Measurements from ENCODE around the gene SERGEF. TPM values are rescaled to one million over a fixed set of nuclear protein-coding genes. Genes with fewer than 3 reads are reported as not detected.

Gene SERGEF
- total RNA-seq, 2 donors from 2014 or later, result 29.9 to 39.4 TPM

DNA sequence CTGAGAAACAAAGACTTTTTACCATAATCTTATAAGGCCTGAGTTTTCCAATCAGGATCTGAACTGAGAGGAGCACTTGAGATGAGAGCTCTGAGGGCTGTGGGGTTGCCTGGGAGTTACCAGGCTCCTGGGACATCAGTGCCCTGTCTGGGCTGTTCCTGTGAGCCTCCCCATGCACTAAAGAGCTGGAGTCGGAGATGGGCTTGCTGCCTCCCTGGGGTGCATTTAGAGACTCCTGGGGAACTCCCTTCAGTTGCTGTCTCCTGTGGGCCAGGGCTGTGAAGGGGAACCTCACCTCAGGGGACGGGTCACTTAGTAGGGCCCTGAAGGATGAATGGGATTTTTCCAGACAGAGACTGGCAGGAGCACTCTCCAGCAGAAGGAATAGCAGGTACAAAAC lies 244.9 kb downstream of the SERGEF start:
- DNase-seq (ENCODE audit: low spot score), result no peak
- 71% methylated on average over 2 of the region's 2 CpGs for WGBS
- Histone ChIP-seq H3K27me3 (replicated peaks; ENCODE audit: insufficient read depth) (no peaks in the 10 kb centered on the region), H3K4me1 (replicated peaks) (no peaks in the 10 kb centered on the region), H3K9me3 (no peaks in the 10 kb centered on the region), H3K36me3 (no peaks in the 10 kb centered on the region), H3K4me3 (no peak overlapping the region), H3K27ac (no peak overlapping the region)
- TF ChIP-seq, protein P1, sequence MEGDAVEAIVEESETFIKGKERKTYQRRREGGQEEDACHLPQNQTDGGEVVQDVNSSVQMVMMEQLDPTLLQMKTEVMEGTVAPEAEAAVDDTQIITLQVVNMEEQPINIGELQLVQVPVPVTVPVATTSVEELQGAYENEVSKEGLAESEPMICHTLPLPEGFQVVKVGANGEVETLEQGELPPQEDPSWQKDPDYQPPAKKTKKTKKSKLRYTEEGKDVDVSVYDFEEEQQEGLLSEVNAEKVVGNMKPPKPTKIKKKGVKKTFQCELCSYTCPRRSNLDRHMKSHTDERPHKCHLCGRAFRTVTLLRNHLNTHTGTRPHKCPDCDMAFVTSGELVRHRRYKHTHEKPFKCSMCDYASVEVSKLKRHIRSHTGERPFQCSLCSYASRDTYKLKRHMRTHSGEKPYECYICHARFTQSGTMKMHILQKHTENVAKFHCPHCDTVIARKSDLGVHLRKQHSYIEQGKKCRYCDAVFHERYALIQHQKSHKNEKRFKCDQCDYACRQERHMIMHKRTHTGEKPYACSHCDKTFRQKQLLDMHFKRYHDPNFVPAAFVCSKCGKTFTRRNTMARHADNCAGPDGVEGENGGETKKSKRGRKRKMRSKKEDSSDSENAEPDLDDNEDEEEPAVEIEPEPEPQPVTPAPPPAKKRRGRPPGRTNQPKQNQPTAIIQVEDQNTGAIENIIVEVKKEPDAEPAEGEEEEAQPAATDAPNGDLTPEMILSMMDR (IDR thresholded peaks at IDR 0.05), result no peak
- no peak for TF ChIP-seq POLR2AphosphoS5 (IDR thresholded peaks at IDR 0.05)
- no peak for TF ChIP-seq POLR2A (IDR thresholded peaks at IDR 0.05)
- intact Hi-C loops (cut with DNase I), result loop anchor here (10.0 kb wide), 1 partner anchor 207 kb away; no protein-coding TSS in a partner anchor

DNA sequence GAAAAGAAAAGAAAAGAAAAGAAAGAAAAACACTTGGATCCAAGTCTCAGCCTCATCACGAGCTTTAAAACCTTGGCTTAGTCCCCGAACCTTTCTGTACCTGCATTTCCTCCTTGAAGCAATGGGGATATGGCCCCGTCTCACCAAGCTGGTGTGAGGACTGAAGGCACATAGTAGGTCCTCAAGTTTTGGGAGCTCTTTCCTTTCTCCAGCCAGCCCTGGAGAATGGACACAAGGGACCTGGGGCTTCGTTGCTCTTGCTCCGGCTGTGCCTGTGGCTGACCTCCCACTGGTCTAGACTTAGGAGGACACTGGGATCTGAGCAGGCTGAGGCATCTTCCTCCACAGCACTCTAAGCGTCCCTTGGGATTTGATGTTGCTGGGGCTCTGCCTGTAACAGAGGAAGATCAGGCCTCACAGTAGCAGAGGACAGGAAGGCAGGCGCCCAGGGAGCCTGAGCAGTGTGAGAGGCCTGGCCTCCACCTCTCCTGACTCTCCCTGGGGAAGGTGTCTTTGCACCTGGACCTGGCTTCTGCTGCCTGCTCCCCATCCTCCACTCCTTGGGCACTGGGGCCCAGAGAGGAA lies 245.5 kb downstream of the SERGEF start:
- Histone ChIP-seq H3K36me3 (no peaks in the 10 kb centered on the region), H3K9me3 (no peaks in the 10 kb centered on the region), H3K4me1 (replicated peaks) (no peaks in the 10 kb centered on the region), H3K4me3 (no peak overlapping the region), H3K27me3 (replicated peaks; ENCODE audit: insufficient read depth) (no peaks in the 10 kb centered on the region), H3K27ac (no peak overlapping the region)
- WGBS, result 92% methylated on average over 7 of the region's 7 CpGs
- intact Hi-C loops (cut with DNase I), result loop anchor here (10.0 kb wide), 1 partner anchor 207 kb away; no protein-coding TSS in a partner anchor
- DNase-seq (ENCODE audit: low spot score), result no peak
- TF ChIP-seq, protein P1 (IDR thresholded peaks at IDR 0.05), result no peak
- TF ChIP-seq POLR2AphosphoS5 (IDR thresholded peaks at IDR 0.05), result no peak
- no peak for TF ChIP-seq POLR2A (IDR thresholded peaks at IDR 0.05)

DNA sequence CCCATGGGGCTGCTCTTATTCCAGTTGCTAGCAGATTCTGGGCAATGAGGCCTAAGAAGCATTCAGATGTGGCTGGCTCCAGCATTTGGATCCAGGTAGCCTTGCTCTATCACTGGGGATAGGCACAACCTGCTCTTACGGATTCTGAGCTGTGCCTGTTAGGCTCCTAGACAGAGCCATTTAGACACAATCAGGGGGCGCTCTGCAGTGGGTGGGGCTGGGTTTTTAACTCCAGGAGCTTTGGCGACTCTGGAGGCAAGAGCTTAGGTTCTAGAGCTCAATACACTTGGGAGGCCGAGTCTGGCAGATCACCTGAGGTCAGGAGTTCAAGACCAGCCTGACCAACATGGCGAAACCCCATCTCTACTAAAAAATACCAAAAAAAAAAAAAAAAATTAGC lies 246.3 kb downstream of the SERGEF start:
- Histone ChIP-seq H3K4me1 (replicated peaks) (no peaks in the 10 kb centered on the region), H3K4me3 (no peak overlapping the region), H3K27ac (no peak overlapping the region), H3K9me3 (no peaks in the 10 kb centered on the region), H3K27me3 (replicated peaks; ENCODE audit: insufficient read depth) (no peaks in the 10 kb centered on the region), H3K36me3 (no peaks in the 10 kb centered on the region)
- no peak for TF ChIP-seq POLR2A (IDR thresholded peaks at IDR 0.05)
- no peak for TF ChIP-seq POLR2AphosphoS5 (IDR thresholded peaks at IDR 0.05)
- TF ChIP-seq, protein P1 (IDR thresholded peaks at IDR 0.05), result no peak
- intact Hi-C loops (cut with DNase I), result loop anchor here (10.0 kb wide), 1 partner anchor 208 kb away; no protein-coding TSS in a partner anchor
- WGBS, result 72% methylated on average over 5 of the region's 5 CpGs
- no peak for DNase-seq (ENCODE audit: low spot score)

DNA sequence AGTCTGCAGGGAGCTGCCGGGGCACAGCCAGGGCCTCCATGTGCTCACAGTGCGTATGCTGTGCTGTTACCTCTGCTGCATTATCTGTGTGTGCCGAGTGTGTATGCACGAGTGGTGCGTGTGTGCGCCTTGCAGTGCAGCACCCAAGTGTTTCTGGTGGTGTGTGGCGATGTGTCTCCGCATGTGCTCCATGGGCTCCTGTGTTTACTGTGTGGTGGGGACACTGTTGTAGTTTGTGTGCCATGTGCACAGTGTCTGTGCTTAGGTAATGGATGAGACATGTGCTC lies 246.8 kb downstream of the SERGEF start:
- no peaks in the 10 kb centered on the region for H3K27me3 ChIP-seq (replicated peaks; ENCODE audit: insufficient read depth)
- WGBS, result 95% methylated on average over 8 of the region's 8 CpGs
- no peaks in the 10 kb centered on the region for H3K4me1 ChIP-seq (replicated peaks)
- no peak overlapping the region for H3K4me3 ChIP-seq
- H3K27ac ChIP-seq, result no peak overlapping the region
- no peaks in the 10 kb centered on the region for H3K36me3 ChIP-seq
- DNase-seq (ENCODE audit: low spot score), result no peak
- H3K9me3 ChIP-seq, result no peaks in the 10 kb centered on the region
- TF ChIP-seq, protein P1 (IDR thresholded peaks at IDR 0.05), result no peak
- no peak for TF ChIP-seq POLR2AphosphoS5 (IDR thresholded peaks at IDR 0.05)
- TF ChIP-seq POLR2A (IDR thresholded peaks at IDR 0.05), result no peak
- intact Hi-C loops (cut with DNase I), result loop anchor here (10.0 kb wide), 1 partner anchor 209 kb away; no protein-coding TSS in a partner anchor

DNA sequence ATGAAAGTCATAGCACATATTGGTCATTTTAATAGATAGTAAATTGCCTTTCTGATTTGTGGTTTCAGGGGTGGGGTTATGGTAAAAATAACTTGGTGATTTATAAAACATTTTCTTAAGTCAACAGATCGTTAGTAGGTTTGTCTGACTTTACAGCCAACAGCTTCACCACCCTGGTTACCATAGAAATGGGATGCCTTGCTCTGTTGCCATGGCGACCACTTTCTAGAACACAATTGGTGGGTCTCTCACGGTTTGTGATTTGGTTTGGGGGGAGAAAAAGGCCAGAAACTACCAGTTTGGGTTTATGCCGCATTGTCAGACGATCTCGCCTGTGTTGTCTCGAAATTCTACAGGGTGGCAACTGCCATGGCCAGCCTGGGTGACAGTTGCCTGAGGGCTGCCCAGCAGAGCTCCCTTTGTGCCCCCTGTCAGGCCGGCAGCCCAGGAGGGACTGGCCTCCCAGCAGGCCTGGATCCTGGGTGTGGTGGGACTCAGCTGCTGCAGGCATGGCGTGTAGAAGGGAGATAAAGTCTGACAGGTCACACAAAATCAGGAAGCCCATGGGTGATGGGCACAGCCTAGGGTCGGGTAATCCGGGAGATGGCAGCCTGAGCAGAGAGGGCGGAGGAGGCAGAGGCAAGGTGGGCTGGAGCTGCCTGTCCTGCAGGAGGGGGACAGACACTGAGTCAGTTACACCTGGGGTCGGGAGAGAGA lies 247.3 kb downstream of the SERGEF start:
- H3K4me1 ChIP-seq (replicated peaks), result no peaks in the 10 kb centered on the region
- TF ChIP-seq, protein P1 (IDR thresholded peaks at IDR 0.05), result no peak
- no peak for TF ChIP-seq POLR2AphosphoS5 (IDR thresholded peaks at IDR 0.05)
- no peak for TF ChIP-seq POLR2A (IDR thresholded peaks at IDR 0.05)
- no peak for DNase-seq (ENCODE audit: low spot score)
- H3K4me3 ChIP-seq, result no peak overlapping the region
- H3K27ac ChIP-seq, result no peak overlapping the region
- WGBS, result 84% methylated on average over 13 of the region's 13 CpGs
- H3K9me3 ChIP-seq, result no peaks in the 10 kb centered on the region
- H3K27me3 ChIP-seq (replicated peaks; ENCODE audit: insufficient read depth), result no peaks in the 10 kb centered on the region
- intact Hi-C loops (cut with DNase I), result loop anchor here (10.0 kb wide), 1 partner anchor 209 kb away; no protein-coding TSS in a partner anchor
- no peaks in the 10 kb centered on the region for H3K36me3 ChIP-seq

All from prostate gland (tissue), 2 donors.